Chondrocyte (in vitro differentiated cells): ENCODE data around the gene SELENOK. TPM values are rescaled to one million over a fixed set of nuclear protein-coding genes. Genes with fewer than 3 reads are reported as not detected.

Experiments used
- DNase-seq: peaks from one replicate; pipeline ENCODE4 v3.0.0; 2021; ENCODE audit warnings: mixed read lengths, low spot score
- H3K27ac Mint-ChIP-seq: one replicate; pipeline ENCODE4 v1.8.0; 2021; ENCODE audit warnings: mild to moderate bottlenecking, moderate library complexity, mixed read lengths; ENCODE audit not compliant: unreplicated experiment
- H3K27me3 Mint-ChIP-seq: 2 replicates; pipeline ENCODE4 v1.8.0; 2021; ENCODE audit warnings: low read depth, mixed read lengths
- H3K36me3 Mint-ChIP-seq: 2 replicates; pipeline ENCODE4 v1.8.0; 2021; ENCODE audit warnings: low read depth, mixed read lengths
- H3K4me1 Mint-ChIP-seq: 2 replicates; pipeline ENCODE4 v1.8.0; 2021; ENCODE audit warnings: low read depth, mild to moderate bottlenecking, mixed read lengths
- H3K4me3 Mint-ChIP-seq: one replicate; pipeline ENCODE4 v1.8.0; 2021; ENCODE audit warnings: mild to moderate bottlenecking, moderate library complexity, mixed read lengths; ENCODE audit not compliant: unreplicated experiment
- H3K9me3 Mint-ChIP-seq: 2 replicates; pipeline ENCODE4 v1.8.0; 2021; ENCODE audit warnings: low read depth, mixed read lengths
- total RNA-seq: library from RNA; stranded (reverse); gene quantifications from 3 replicates; pipeline ENCODE4 v1.2.1, GENCODE V29; 2021
- TF ChIP-seq, protein P1 (sequence below): fragments of 200-600 bp; sonication (generic); IDR thresholded peaks from 2 replicates; pipeline ENCODE4 v1.5.0; 2021; ENCODE audit warnings: antibody characterized with exemption, mild to moderate bottlenecking, moderate library complexity

Gene SELENOK
- total RNA-seq, 1 donor from 2014 or later: 28.2 TPM

DNA sequence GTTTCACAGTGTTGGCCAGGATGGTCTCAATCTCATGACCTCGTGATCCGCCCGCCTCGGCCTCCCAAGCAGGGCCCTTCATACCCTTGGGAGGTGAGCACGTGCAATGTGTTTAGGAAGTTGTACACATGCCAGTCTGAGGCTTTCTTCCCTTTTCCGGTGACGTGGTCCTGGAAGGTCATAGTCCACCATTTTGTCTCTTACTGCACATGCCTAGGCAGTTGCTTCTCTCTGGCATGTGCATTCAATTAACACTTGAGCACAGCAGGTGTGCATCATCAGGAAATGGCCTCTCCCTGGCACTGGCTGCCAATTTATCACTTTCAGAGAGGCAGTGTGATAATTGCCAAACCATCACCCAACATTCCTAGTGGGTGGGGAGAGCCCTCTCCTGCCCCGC is 21.7 kb upstream of the SELENOK start:
- no peak for DNase-seq
- Mint-ChIP-seq H3K4me1 (no peaks in the 10 kb centered on the region), H3K36me3 (no peaks in the 10 kb centered on the region), H3K27me3 (peaks cover 45% of the 10 kb centered on the region), H3K27ac (no peak overlapping the region), H3K9me3 (peaks cover 3% of the 10 kb centered on the region), H3K4me3 (no peak overlapping the region)
- TF ChIP-seq, protein P1, sequence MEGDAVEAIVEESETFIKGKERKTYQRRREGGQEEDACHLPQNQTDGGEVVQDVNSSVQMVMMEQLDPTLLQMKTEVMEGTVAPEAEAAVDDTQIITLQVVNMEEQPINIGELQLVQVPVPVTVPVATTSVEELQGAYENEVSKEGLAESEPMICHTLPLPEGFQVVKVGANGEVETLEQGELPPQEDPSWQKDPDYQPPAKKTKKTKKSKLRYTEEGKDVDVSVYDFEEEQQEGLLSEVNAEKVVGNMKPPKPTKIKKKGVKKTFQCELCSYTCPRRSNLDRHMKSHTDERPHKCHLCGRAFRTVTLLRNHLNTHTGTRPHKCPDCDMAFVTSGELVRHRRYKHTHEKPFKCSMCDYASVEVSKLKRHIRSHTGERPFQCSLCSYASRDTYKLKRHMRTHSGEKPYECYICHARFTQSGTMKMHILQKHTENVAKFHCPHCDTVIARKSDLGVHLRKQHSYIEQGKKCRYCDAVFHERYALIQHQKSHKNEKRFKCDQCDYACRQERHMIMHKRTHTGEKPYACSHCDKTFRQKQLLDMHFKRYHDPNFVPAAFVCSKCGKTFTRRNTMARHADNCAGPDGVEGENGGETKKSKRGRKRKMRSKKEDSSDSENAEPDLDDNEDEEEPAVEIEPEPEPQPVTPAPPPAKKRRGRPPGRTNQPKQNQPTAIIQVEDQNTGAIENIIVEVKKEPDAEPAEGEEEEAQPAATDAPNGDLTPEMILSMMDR: no peak

DNA sequence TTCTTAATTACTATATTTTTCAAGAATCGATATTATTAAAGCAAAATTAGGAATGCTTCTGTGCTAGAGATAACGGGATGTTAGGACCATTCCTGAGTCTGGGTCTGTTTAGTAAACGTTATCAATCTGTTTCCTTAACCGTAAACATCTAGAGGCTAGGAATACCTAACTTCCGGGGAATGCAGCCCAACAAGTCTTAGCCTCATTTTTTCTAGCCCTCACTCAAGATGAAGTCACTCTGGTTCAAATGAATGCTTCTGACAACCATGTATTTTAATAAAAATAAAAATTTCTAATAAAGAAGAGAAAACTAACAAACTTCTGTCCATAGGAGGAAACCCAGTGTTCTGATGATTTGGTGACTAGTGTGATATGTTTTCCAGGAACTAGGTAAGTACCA is 11.1 kb upstream of the SELENOK start:
- Mint-ChIP-seq H3K4me3 (no peak overlapping the region), H3K9me3 (peaks cover 6% of the 10 kb centered on the region), H3K27ac (no peak overlapping the region), H3K27me3 (peaks cover 23% of the 10 kb centered on the region), H3K36me3 (peaks cover 1% of the 10 kb centered on the region), H3K4me1 (no peaks in the 10 kb centered on the region)
- TF ChIP-seq, protein P1: no peak
- no peak for DNase-seq

DNA sequence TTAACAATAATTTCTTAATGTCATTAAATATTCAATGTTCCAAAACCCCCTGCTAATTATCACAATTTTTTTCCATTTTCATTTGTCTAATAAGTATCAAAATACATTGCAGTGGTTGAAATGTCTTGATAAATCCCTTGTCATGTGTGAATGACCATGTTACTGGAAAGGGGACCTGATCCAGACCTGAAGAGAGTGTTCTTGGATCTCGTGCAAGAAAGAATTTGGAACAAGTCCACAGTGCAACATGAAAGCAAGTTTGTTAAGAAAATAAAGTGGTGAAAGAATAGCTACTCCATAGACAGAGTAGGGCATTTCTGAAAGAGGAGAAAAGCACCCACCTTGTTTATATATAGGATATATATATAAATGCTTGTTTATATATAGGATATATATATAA is 10.4 kb upstream of the SELENOK start:
- peaks cover 6% of the 10 kb centered on the region for H3K9me3 Mint-ChIP-seq
- DNase-seq: no peak
- H3K27ac Mint-ChIP-seq: no peak overlapping the region
- H3K36me3 Mint-ChIP-seq: peaks cover 1% of the 10 kb centered on the region
- TF ChIP-seq, protein P1: no peak
- H3K4me1 Mint-ChIP-seq: no peaks in the 10 kb centered on the region
- H3K27me3 Mint-ChIP-seq: peaks cover 29% of the 10 kb centered on the region
- H3K4me3 Mint-ChIP-seq: no peak overlapping the region

DNA sequence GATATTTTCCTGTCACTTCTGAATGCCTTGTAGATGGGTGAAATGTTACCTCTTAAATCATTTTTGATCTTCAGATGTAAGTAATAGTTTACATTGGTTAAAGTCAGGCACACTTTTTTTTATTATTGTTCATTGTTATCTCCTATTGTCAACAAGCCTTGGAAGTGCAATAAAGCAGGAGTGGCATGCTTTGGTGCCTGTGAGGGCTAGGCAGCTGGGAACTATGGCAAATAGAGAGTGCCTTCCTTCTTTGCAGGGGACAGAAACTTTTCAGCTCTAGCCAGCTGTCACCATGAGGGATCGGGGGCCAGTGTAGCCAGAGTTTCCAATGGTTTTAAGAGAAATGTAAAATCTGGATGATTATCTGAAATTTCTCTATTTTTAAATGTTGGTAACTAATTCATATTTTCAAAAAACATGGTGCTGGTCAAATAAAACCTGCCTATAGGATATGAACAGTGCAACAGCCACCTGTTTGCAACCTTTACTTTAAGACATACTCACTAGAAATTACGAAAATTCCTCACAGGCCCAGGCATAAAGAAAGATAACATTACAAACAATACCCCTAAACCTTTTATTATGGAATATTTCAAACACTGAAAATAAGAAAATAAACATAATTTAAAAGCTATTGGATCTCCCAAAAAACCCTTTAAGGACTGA is 9.1 kb upstream of the SELENOK start:
- no peaks in the 10 kb centered on the region for H3K36me3 Mint-ChIP-seq
- no peaks in the 10 kb centered on the region for H3K9me3 Mint-ChIP-seq
- no peak overlapping the region for H3K27ac Mint-ChIP-seq
- no peaks in the 10 kb centered on the region for H3K4me1 Mint-ChIP-seq
- no peak overlapping the region for H3K4me3 Mint-ChIP-seq
- TF ChIP-seq, protein P1: no peak
- DNase-seq: no peak
- H3K27me3 Mint-ChIP-seq: peaks cover 27% of the 10 kb centered on the region

DNA sequence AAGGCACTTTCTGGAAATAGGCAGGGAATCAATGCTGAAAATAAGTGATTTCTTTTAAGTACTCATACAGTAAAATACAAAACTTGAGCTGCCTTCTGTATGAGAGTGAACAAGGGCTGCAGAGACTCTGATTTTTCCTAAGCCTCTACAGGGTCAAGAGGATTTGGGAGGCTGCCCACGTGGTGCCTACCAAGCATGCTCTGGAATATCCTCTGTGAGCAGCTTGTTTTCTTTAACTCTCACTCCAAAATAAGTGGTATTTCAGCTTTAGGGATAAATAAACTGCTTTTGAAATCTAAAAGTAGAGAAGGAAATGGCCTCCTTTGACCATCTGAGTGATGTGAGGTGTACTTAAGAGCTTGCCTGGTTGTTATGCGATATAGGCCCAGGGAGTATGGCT is 8.1 kb upstream of the SELENOK start:
- Mint-ChIP-seq H3K4me3 (no peak overlapping the region), H3K4me1 (no peaks in the 10 kb centered on the region), H3K36me3 (no peaks in the 10 kb centered on the region), H3K27ac (no peak overlapping the region), H3K9me3 (no peaks in the 10 kb centered on the region), H3K27me3 (peaks cover 34% of the 10 kb centered on the region)
- no peak for DNase-seq
- TF ChIP-seq, protein P1: no peak
